HG03045 (cell line): ENCODE results near the gene ZNF331.

Source experiments
- ATAC-seq: cut with Tn5 transposase; IDR thresholded peaks from one replicate; pipeline ENCODE4 v1.9.1; 2021; ENCODE audit warnings: mild to moderate bottlenecking, moderate library complexity; ENCODE audit not compliant: unreplicated experiment

ZNF331 gene

DNA sequence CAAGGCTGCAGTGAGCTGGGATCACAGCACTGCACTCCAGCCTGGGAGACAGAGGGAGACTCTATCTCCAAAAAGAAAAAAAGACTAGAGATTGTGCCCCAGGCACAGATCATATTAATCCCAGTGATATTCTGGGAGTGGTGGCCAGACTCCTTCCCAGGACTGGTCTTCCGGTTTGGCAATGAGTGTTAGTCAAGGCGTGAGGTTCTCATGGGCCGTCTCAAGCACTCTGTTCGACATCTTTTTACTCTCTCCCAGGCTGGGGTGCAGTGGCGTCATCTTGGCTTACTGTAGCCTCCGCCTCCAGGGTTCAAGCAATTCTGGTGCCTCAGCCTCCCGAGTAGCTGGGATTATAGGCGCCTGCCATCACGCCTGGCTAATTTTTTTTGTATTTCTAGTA lies 88.5 kb downstream of the ZNF331 start:
- ATAC-seq = no peak

DNA sequence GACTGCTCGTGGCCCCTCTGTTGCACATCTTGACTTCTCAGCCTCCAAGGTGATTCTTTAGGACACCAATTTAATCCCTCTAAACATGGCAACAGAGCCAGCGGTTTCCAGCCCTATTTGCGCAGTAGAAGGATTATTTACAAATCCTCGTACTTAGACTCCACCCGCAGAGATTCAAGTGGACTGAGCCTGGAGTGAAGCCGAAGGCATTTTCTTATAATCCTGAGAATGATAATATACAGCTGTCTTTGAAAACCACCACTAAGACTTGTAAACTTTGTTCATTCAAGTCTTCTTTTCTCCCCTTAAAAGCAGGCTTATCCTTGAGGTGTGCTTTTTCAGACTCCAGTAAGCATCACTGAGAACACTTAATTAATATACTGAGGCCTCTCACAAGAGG lies 89.0 kb downstream of the ZNF331 start:
- ATAC-seq = no peak
